Natural killer cell (primary cell): ENCODE data around the gene DYNC1H1. TPM values are rescaled to one million over a fixed set of nuclear protein-coding genes. Genes with fewer than 3 reads are reported as not detected.

Experiments
- ATAC-seq, 3 donors: fragments of 150-1000 bp in 2 of 3; fragments of 200-7000 bp in 1 of 3; cut with Tn5 transposase; 1 replicate in 1 of 3; 2 replicates in 2 of 3; pipeline ENCODE4 v1.10.0; 2021; ENCODE audit warnings: mild to moderate bottlenecking in 2 of 3, moderate library complexity in 2 of 3
- DNase-seq, 2 donors: peaks; one replicate each; pipeline versions ENCODE4 v3.0.0 to v3.0.0-alpha.2; 2013 to 2021; ENCODE audit warnings: mixed read lengths in 1 of 2
- H3K27ac ChIP-seq: one replicate; pipeline ENCODE4 v1.5.1; 2013; ENCODE audit warnings: mild to moderate bottlenecking, low read length
- H3K27me3 ChIP-seq: one replicate; pipeline ENCODE4 v1.6.1; 2013; ENCODE audit warnings: low read length; ENCODE audit not compliant: control insufficient read depth, insufficient read depth
- H3K36me3 ChIP-seq: one replicate; pipeline ENCODE4 v1.6.1; 2013; ENCODE audit warnings: low read length; ENCODE audit not compliant: control insufficient read depth, insufficient read depth
- H3K4me1 ChIP-seq: one replicate; pipeline ENCODE4 v1.6.1; 2013; ENCODE audit warnings: low read length; ENCODE audit not compliant: control insufficient read depth, insufficient read depth
- H3K4me3 ChIP-seq: one replicate; pipeline ENCODE4 v1.5.1; 2013; ENCODE audit warnings: low read length
- H3K9me3 ChIP-seq: one replicate; pipeline ENCODE4 v1.6.1; 2013; ENCODE audit warnings: low read length; ENCODE audit not compliant: control insufficient read depth, insufficient read depth
- H3K27ac Mint-ChIP-seq, 2 donors: one replicate each; pipeline ENCODE4 v1.8.0; 2022; ENCODE audit warnings: mild to moderate bottlenecking in 2 of 2, mixed read lengths in 2 of 2, moderate library complexity in 1 of 2
- H3K27me3 Mint-ChIP-seq, 2 donors: one replicate each; pipeline ENCODE4 v1.8.0; 2022; ENCODE audit warnings: low read depth in 2 of 2, mixed read lengths in 2 of 2
- H3K36me3 Mint-ChIP-seq: one replicate; pipeline ENCODE4 v1.8.0; 2022; ENCODE audit warnings: mixed read lengths
- H3K4me1 Mint-ChIP-seq, 2 donors: one replicate each; pipeline ENCODE4 v1.8.0; 2022; ENCODE audit warnings: mixed read lengths in 2 of 2
- H3K4me3 Mint-ChIP-seq: one replicate; pipeline ENCODE4 v1.8.0; 2022; ENCODE audit warnings: mild to moderate bottlenecking, moderate library complexity, mixed read lengths
- H3K9me3 Mint-ChIP-seq, 2 donors: one replicate each; pipeline ENCODE4 v1.8.0; 2022; ENCODE audit warnings: mixed read lengths in 2 of 2
- CTCF ChIP-seq: fragments of 200-600 bp; IDR thresholded peaks from one replicate; pipeline ENCODE4 v1.8.0; 2022; ENCODE audit warnings: antibody characterized with exemption
- WGBS: methylation state at CpG from one replicate; pipeline ENCODE4 v1.1.7; 2013; ENCODE audit warnings: missing lambda C conversion rate; ENCODE audit not compliant: insufficient coverage; 5-methylcytosine and 5-hydroxymethylcytosine counted together
- intact Hi-C: fragments of 100-400 bp; cut with micrococcal nuclease; formaldehyde crosslinking; loops from one replicate; pipeline ENCODE4 v1.14.2; 2022
- total RNA-seq, 4 donors: library from RNA; stranded (reverse); fragments of 120-200 nt in 1 of 4; gene quantifications; one replicate each; pipeline versions ENCODE4 v1.2.3 to v1.2.4, GENCODE V29; 2013 to 2022

The DYNC1H1 gene
- total RNA-seq, 3 donors from 2014 or later (not counting 1 experiment from before 2014, with no cell fraction given), result 313 to 381 (median 349) TPM

- DNase-seq (no peak), ATAC-seq (peak in 1 of 3 donors; percentile 48)
- intact Hi-C loops, result no loop called here
- no peak overlapping the region for H3K4me3 Mint-ChIP-seq
- no peaks in the 10 kb centered on the region for H3K9me3 ChIP-seq
- no peaks in the 10 kb centered on the region for H3K27me3 ChIP-seq
- no peak overlapping the region for H3K27ac ChIP-seq
- H3K9me3 Mint-ChIP-seq, result no peaks in the 10 kb centered on the region
- peak overlapping the region; percentile 6 to 44 for H3K27ac Mint-ChIP-seq
- H3K4me3 ChIP-seq, result no peak overlapping the region
- H3K27me3 Mint-ChIP-seq, result no peaks in the 10 kb centered on the region
- H3K36me3 Mint-ChIP-seq, result no peaks in the 10 kb centered on the region
- H3K4me1 ChIP-seq, result peaks cover 32% of the 10 kb centered on the region
- TF ChIP-seq CTCF, result no peak
- H3K4me1 Mint-ChIP-seq, result peaks cover 20 to 27% of the 10 kb centered on the region in 2 donors
- WGBS, result 92% methylated on average over 31 of the region's 31 CpGs
- no peaks in the 10 kb centered on the region for H3K36me3 ChIP-seq
Observed at GRCh38 chr14:102056694-102057442, 92.5 kb downstream of the DYNC1H1 start.

- Mint-ChIP-seq H3K27me3 (no peaks in the 10 kb centered on the region), H3K4me1 (peaks cover 20 to 27% of the 10 kb centered on the region in 2 donors), H3K4me3 (peak overlapping the region; percentile 68), H3K27ac (peak overlapping the region; percentile 6 to 33), H3K9me3 (no peaks in the 10 kb centered on the region), H3K36me3 (no peaks in the 10 kb centered on the region)
- no peak for TF ChIP-seq CTCF
- Histone ChIP-seq H3K27ac (no peak overlapping the region), H3K4me3 (no peak overlapping the region), H3K4me1 (peaks cover 34% of the 10 kb centered on the region), H3K27me3 (no peaks in the 10 kb centered on the region), H3K9me3 (no peaks in the 10 kb centered on the region), H3K36me3 (no peaks in the 10 kb centered on the region)
- peak in 1 of 2 donors; percentile 62 for DNase-seq
- intact Hi-C loops, result no loop called here
- peak; percentile 33 to 74 (median 70) for ATAC-seq
- 52% methylated on average over 8 of the region's 10 CpGs for WGBS
Observed at GRCh38 chr14:102057480-102058114, 93.2 kb downstream of the DYNC1H1 start.

- no peak overlapping the region for H3K4me3 Mint-ChIP-seq
- WGBS, result 75% methylated on average over 7 of the region's 7 CpGs
- no peak overlapping the region for H3K27ac ChIP-seq
Observed at GRCh38 chr14:102058146-102058545, 93.8 kb downstream of the DYNC1H1 start.

More at GRCh38 chr14:102058146-102058545, 93.8 kb downstream of the DYNC1H1 start:
- Mint-ChIP-seq H3K36me3 (no peaks in the 10 kb centered on the region), H3K27ac (no peak overlapping the region), H3K27me3 (no peaks in the 10 kb centered on the region), H3K4me1 (peaks cover 20 to 27% of the 10 kb centered on the region in 2 donors), H3K9me3 (no peaks in the 10 kb centered on the region)
- Histone ChIP-seq H3K4me3 (no peak overlapping the region), H3K27me3 (no peaks in the 10 kb centered on the region), H3K9me3 (no peaks in the 10 kb centered on the region), H3K4me1 (peaks cover 39% of the 10 kb centered on the region), H3K36me3 (no peaks in the 10 kb centered on the region)
- DNase-seq, result no peak
- no peak for TF ChIP-seq CTCF
- intact Hi-C loops, result no loop called here
- no peak for ATAC-seq
